GM18907 (cell line): ENCODE data around the gene NHSL1.

Experiments used
- ATAC-seq: cut with Tn5 transposase; IDR thresholded peaks from one replicate; pipeline ENCODE4 v1.9.1; 2021; ENCODE audit warnings: mild to moderate bottlenecking, moderate library complexity; ENCODE audit not compliant: unreplicated experiment

Gene NHSL1

DNA sequence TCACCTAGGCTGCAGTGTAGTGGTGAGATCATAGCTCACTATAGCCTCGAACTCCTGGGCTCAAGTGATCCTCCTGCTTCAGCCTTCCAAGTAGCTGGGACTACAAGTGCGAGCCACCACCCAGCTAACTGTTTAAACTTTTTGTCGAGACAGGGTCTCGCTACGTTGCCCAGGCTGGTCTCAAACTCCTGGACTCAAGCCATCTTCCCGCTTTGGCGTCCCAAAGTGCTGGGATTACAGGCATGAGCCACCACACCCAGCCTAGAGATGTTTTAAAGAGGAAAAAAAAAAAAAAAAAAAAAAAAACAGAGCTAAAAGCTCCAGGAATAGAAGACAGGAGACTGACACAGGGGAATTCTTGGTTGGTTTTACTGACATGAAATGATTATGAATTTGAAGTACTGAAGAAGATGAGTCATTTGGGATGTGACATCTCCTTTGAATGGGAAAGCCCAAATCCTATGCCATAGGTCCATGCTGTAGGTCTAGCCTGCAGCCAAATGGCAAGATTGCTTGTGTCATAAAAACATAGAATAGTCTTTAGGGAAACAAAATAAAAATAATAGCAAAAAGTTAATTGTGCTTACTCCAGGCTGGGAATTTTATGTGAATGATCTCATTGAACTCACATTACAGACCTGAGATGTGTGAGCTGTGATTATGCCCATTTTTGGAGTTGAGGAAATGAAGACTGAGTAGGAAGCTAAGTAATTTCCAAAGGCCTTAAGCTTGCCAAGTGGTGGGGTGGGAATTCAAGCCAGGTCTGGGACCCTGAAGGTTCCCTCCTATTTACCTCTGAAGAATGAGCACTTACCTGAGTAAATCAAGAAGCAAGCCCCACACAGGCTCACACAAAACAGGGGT is 24.3 kb upstream of the NHSL1 start:
- no peak for ATAC-seq

DNA sequence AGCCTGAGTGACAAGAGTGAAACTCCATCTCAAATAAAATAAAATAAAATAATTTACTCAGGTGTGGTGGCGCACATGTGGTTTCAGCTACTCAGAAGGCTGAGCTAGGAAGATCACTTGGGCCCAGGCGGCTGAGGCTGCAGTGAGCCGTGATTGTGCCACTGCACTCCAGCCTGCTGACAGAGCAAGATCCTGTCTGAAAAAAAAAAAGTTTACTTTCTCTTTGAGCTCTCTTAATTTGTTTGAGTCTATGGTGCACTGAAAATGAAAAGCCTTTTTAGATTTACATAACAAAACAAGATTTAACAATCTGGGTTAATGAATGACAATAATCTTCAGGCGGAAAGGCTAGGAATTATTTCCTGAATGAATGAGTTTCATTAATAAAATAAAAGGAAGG is 23.3 kb upstream of the NHSL1 start:
- no peak for ATAC-seq

DNA sequence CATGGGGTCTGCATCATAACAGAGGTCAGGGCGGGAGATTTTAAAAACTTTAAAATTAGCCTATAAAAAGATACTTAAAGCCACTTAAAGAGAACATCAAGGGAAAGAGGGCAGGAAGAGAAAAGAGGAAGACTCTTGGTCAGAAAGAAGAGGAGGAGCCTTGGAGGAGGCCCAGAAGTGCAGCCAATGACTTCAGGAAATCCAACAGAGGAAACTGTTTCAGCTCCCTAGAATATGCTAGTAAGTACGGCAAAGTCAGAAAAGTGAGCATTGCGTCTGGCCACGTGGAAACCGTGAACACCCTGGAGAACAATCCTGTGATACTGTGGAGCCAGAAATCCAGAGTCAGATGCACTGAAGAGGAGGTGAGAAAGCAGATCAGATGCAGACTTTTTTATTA is 22.5 kb upstream of the NHSL1 start:
- no peak for ATAC-seq

DNA sequence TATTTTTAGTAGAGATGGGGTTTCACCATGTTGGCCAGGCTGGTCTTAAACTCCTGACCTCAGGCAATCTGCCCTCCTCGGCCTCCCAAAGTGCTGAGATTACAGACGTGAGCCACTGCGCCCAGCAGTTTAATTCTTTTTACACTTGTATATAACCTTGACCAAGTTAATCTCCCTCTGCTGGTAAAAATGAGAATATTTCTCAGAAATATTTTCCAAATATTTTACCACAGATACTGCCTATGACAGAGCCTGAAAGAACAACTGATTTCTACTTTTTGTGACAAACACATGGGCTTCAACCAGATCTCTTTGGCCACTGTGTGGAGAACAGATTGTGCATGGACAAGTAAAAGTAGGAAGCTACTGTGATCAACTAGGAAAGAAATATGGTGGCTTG is 21.2 kb upstream of the NHSL1 start:
- no peak for ATAC-seq

DNA sequence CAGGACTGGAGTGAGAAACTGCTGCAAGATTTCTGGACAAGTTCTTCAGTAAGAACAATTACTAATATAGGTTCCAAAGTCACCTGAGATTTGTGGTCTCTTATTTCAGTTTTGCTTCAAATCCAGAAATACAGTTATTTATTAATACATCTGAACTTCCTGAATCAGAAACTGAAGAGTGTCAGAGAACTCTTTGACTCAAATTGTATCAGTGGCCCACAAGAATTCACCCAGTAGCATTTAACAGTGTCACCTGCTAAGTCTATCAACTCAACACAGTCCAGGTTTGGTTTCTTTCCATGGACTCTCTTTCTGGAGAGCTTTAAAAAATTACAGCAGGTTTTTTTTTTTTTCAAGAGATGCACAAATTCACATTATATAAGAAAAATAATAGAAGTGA is 18.8 kb upstream of the NHSL1 start:
- peak; percentile 44 for ATAC-seq

DNA sequence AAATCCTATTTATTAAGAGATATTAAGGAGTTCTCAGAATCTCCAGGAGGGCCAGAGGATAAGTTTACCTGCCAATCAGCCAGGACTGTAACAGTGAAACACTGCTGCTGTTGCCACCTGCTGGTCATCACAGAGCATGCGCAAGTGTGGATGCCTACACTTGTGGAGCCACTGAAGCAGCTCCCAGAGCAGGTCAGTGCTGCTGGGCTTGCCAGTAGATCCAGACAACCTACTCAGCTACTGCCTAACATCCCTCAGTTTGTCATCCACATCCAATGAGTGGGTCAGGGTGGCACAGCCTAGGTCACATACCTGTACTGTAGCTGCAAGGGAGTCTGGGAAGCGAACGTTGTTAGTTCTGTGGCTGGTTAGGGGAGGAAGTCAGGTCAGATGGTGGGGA is 18.3 kb upstream of the NHSL1 start:
- peak; percentile 89 for ATAC-seq

DNA sequence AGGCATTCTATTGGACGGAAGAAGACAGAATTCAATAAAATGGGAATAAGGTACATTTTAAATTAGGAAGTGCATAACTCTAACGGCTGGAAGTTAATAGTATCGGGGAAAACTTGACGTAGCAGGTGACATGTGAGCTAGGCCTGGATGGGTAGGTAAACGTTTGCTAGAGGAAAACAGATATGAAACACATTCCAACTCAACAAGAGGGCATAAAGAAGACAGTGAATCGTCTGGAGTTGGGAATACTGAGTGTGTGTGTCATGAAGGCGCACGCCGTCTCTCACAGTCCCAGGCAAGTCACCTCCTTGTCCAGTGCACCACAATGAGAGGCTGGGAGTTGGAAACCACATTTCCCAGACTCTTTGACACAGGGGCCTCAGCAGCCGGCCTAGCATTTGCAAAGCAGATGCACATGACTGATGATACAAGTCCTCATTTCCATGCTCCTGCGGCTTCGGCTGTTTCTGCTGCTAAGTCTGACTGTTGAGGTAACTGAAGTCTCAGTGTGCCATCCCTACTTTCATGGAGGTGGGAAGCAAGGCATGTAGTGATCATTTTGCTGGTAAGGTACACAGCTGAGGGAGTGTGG is 16.5 kb upstream of the NHSL1 start:
- ATAC-seq: no peak

DNA sequence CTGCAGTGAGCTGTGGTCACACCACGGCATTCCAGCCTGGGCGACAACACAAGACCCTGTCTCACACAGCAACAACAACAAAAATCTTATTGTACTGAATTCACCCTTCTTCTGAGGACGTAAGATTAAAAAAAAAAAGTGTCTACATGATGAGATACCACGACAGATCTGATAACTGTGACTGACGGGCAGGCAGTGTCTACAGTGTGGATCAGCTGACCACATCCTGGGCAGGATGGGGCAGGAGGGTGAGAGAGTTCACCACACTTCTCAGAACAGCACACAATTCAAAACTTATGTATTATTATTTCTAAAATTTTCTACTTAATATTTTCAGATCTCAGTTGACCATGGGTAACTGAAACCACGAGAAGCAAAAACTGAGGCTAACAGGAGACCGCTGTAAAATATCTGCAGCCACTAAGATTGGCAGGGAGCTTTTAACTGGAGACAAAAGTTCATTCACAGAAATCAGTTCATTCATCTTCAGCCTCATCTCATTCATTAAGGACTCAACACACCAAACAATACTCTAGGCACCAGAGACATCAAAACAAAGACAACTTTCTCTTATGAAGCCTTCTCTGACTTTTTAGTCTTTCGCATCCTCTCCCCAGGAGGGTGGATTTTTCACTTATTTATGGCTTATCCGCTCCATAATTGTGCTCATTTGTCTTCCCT is 15.7 kb upstream of the NHSL1 start:
- no peak for ATAC-seq

DNA sequence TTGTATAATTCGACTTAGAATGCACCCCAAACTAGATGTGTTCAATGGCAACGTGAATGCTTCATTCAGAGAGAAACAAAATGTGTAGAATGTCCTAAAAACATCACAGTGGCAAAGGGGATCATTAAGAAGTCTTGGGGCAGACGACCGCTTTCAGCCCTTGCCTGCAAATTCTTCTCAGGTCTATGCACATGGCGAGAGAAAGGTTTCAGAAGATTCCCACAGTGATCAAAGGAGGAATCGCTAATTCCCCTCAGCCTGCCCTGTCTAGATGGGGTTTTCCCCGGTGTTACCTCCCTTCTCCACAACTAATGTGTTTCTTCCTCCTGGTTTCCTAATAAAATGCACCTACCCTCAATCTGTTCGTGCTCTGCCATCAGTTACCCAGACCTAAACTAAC is 13.3 kb upstream of the NHSL1 start:
- ATAC-seq: no peak

DNA sequence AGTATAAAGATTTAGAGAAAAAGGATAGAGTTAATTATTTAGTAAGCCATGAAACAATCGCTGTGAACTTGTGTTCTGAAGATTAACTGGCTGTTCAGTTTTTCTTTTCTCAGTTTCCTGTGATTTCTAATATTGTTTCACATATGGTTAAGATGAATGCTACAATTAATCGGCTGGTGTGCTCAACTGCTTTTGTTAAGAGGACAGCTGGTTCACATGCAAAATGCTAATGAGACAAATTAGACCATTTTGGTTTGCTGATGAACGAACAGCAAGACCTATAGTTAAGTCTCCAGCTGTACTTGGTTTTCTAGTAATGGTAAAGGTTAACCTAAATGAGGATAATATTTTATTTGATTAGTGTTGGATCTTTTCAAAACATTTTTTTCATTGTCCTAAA is 10.8 kb upstream of the NHSL1 start:
- ATAC-seq: no peak

DNA sequence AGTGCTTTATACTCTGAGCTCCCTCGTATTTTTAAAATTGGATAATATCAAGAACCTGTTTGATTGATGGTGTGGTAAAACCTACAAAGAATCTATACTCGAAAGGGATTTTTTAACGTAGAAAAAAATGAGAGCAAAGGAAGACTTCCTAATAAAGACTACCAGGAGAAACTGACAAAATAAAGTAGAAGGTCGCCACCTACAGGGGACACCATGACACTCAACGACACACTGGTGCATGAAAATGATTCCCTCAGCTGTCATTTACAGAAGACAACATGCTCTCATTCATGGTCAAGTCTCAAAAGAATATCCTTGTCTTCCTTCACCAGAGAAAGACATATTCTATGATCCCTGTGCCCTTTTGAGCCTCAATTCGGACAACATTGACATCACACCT is 10.1 kb upstream of the NHSL1 start:
- ATAC-seq: no peak

DNA sequence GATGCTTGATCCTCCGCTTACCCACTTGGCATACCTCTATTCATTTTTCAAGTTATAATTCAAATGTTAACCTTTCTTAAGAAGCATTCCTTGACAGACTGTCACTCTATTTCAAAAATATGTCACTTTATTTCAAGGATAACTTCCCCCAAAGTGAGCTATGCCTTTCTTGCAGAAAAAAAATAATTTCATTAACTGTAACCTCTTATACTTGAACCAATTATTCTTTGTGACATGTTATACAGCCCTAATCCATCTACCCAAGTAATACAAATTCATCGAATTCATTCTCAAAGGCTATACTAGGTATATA is 9.3 kb upstream of the NHSL1 start:
- ATAC-seq: no peak

DNA sequence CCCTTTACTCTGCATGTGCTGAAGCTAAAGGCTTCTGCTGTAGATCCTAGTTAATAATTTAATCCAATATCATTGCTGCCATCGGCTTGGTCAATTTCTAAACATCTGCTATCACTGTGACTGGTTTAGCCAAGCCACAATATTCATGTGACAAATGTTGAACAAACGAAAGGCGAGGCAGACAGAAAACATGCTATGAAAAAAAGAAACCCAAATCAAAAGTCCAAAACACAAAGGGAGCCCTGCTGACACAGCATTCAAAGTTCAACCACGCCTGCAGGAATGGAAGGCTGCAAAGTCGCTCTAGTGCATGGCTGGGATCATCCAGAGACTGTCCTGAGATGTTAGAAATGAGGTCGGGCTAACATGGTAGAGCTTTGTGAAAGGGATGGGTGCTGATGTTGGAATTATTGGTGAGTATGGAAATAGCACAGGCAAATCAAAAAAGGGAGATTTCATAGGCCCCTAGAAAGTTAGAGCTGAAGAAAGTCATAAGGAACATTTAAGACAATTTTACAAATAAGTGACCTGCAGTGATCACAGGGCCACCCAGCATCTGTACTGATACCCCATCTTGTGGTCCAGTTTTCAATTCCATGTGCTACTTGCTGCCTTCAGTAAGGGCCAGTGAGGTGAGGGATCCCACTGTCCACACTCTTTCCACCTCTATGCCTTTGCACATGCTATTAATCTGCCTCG is 8.8 kb upstream of the NHSL1 start:
- ATAC-seq: no peak

DNA sequence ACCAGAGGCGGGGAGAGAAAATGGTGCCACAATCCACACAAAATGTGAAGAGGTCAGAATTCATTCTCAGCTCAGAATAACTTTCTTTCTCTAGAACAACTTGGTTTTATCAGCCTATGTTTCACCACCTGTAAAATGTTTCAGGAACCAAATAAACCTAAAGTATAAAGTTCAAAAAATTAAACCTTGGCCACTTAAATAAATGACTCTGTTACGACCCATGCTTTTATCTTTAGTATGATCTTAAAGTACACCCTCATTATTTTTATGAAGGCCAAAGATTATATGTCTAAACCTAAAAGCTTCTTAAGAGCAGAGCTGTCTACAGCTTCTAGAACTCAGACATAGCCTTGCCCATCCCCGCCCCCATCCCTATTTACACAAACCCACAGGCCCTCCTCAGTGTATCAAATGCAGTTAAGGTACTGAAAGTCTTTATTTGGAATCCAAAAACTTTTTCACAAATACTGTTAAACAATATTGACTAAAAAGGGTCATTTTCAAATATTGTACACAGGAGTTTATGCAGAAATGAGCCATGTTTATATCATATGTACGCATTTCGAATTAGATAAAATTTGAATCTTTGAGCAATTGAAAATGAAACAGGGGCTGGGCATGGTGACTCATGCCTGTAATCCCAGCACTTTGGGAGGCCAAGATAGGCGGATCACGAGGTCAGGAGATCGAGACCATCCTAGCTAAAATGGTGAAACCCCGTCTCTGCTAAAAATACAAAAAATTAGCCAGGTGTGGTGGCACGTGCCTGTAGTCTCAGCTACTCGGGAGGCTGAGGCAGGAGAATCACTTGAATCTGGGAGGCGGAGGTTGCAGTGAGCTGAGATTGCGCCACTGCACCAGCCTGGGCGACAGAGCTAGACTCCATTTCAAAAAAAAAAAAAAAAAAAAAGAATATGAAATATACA is 5.7 kb upstream of the NHSL1 start:
- ATAC-seq: no peak

DNA sequence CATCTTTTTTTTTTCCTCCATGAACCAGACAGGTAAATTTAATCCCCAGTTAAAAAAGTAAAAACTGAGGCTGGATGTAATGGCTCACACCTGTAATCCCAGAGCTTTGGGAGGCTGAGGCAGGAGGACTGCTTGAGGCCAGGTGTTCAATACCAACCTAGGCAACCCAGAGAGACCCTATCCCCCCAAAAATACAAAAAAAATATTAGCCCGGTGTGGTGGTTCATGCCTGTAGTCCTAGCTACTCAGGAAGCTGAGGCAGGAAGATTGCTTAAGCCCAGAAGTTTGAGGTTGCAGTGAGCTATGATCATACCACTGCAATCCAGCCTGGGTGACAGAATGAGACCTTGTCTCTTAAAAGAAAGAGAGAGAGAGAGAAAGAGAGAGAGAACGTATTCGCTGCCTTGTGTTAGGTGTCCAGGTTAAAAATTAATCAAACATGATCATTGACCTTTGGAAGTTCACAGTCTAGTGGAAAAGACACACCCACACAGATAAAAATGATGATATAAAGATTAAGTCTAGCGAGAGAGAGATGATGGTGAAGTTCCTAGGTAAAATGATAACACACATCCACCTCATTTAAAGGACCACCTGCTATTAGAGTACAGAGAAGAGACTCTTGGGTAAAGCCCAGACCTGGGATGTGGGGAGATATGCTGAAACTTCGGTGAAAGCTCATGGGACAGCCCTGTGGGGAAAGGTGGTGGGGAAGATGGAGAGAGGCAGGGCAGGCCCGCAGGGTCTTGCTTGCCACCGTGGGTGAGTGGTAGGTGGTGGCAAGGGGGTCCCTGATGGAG is 4.8 kb upstream of the NHSL1 start:
- ATAC-seq: no peak

DNA sequence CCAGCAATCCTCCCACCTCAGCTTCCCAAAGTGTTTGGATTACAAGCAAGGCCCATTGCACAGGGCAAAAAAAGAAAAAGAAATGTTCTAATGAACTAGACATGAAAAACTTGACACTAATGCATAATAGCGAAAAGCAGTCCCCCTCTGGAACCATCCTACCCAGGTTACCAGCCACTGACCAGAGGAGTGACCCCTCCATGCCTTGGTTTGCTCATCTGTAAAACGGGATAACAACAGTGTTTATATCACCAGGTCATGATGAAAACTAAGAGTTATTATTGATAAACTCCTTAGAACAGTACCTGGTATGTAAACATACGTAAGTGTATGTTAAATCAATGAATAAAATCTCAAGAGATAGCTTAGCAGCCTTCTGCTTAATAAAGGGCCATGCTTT is 3.3 kb upstream of the NHSL1 start:
- ATAC-seq: no peak

DNA sequence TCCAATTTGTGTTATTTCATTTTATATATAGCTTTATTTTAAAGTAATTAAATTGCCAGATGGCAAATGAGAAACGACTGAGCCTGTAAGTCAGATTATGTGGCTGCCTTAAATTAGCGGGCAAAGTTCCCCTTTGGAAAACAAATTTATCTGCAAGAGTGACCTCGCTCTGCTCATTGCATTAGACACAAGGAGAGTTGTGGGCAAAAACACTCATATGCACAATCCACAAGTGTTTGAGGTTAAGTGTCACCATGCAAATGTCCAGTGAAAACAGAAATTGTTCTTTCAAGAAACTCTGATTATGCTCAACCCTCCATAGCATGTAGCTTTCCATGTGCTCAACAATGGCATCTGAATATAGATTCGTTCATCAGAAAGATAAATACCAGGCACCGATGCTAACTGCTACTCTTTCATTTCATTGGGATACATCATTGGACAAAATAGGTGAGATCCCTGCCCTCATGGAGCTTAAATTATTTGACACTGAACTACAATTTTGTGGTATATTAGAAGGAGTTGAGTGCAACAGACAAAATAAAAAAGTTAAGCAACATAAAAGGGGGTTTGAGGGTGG is 1.7 kb upstream of the NHSL1 start:
- ATAC-seq: no peak

DNA sequence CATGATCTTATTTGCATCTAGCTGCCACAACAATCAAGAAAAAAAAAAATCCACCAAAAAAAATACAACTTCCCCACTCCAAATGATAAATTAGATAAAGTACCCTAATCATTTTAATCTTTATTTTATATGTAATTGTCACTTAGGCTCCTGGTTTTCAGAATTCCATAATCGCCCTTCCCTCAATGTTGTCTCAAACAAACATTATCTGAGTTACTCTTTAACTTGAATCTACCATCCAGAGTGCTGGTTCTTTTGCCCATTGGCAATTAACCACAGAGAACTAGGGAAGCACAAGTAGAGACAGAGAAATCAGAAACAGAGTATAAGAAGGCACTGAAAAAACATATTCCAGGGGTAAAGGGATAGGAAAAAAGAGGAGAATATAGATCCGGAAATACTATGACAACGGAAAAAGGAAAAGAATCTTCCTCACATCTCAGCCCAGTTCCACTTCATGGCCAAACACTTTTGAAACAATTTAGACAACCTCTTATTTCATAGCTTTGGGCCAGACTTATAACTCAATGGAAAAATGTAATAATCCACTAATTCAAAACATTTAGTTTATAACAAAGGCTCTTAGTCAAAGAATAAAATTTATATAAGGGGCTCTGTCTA is 861 bp upstream of the NHSL1 start:
- no peak for ATAC-seq
